Nephron (organoid): ENCODE results near the gene JSRP1.
A peak's percentile ranks its signal among the peaks of the same experiment; 100 is the strongest.

ENCODE experiments used
- H3K27ac Mint-ChIP-seq, 3 experiments: 2 replicates each; pipeline ENCODE4 v1.8.0; 2020; ENCODE audit warnings: mixed read lengths in 3 of 3, mild to moderate bottlenecking in 2 of 3, moderate library complexity in 1 of 3
- H3K27me3 Mint-ChIP-seq: 2 replicates; pipeline ENCODE4 v1.8.0; 2021; ENCODE audit warnings: low read depth, mild to moderate bottlenecking, moderate library complexity, mixed read lengths
- H3K36me3 Mint-ChIP-seq: 2 replicates; pipeline ENCODE4 v1.8.0; 2020; ENCODE audit warnings: low read depth, mixed read lengths
- H3K4me1 Mint-ChIP-seq: 2 replicates; pipeline ENCODE4 v1.8.0; 2020; ENCODE audit warnings: mixed read lengths
- H3K4me3 Mint-ChIP-seq, 3 experiments: 2 replicates each; pipeline ENCODE4 v1.8.0; 2020; ENCODE audit warnings: mild to moderate bottlenecking in 3 of 3, mixed read lengths in 3 of 3, moderate library complexity in 2 of 3
- H3K9me3 Mint-ChIP-seq: 2 replicates; pipeline ENCODE4 v1.8.0; 2020; ENCODE audit warnings: mixed read lengths
- TF ChIP-seq, protein P1 (sequence below), 3 experiments: fragments of 200-600 bp; sonication (generic); IDR thresholded peaks; one replicate each; pipeline ENCODE4 v1.5.0; 2021; ENCODE audit warnings: antibody characterized with exemption in 3 of 3; ENCODE audit not compliant: unreplicated experiment in 3 of 3

The JSRP1 gene

GRCh38 chr19:2252055-2252796 is 4.0 kb downstream of the JSRP1 start:
- H3K36me3 Mint-ChIP-seq, result no peaks in the 10 kb centered on the region
- TF ChIP-seq, protein P1, sequence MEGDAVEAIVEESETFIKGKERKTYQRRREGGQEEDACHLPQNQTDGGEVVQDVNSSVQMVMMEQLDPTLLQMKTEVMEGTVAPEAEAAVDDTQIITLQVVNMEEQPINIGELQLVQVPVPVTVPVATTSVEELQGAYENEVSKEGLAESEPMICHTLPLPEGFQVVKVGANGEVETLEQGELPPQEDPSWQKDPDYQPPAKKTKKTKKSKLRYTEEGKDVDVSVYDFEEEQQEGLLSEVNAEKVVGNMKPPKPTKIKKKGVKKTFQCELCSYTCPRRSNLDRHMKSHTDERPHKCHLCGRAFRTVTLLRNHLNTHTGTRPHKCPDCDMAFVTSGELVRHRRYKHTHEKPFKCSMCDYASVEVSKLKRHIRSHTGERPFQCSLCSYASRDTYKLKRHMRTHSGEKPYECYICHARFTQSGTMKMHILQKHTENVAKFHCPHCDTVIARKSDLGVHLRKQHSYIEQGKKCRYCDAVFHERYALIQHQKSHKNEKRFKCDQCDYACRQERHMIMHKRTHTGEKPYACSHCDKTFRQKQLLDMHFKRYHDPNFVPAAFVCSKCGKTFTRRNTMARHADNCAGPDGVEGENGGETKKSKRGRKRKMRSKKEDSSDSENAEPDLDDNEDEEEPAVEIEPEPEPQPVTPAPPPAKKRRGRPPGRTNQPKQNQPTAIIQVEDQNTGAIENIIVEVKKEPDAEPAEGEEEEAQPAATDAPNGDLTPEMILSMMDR (IDR thresholded peaks at IDR 0.05; ENCODE audit: unreplicated experiment in 3 of 3), result no peak
- H3K9me3 Mint-ChIP-seq, result no peaks in the 10 kb centered on the region
- H3K4me3 Mint-ChIP-seq, result no peak overlapping the region
- H3K27me3 Mint-ChIP-seq, result peaks cover 11% of the 10 kb centered on the region
- H3K27ac Mint-ChIP-seq, result no peak overlapping the region
- peaks cover 5% of the 10 kb centered on the region for H3K4me1 Mint-ChIP-seq

DNA sequence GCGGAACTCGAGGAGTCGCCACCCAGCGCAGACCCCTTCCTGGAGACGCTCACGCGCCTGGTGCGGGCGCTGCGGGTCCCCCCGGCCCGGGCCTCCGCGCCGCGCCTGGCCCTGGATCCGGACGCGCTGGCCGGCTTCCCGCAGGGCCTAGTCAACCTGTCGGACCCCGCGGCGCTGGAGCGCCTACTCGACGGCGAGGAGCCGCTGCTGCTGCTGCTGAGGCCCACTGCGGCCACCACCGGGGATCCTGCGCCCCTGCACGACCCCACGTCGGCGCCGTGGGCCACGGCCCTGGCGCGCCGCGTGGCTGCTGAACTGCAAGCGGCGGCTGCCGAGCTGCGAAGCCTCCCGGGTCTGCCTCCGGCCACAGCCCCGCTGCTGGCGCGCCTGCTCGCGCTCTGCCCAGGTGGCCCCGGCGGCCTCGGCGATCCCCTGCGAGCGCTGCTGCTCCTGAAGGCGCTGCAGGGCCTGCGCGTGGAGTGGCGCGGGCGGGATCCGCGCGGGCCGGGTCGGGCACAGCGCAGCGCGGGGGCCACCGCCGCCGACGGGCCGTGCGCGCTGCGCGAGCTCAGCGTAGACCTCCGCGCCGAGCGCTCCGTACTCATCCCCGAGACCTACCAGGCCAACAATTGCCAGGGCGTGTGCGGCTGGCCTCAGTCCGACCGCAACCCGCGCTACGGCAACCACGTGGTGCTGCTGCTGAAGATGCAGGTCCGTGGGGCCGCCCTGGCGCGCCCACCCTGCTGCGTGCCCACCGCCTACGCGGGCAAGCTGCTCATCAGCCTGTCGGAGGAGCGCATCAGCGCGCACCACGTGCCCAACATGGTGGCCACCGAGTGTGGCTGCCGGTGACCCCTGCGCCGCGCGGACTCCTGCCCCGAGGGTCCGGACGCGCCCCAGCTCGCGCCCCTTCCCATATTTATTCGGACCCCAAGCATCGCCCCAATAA is 4.8 kb downstream of the JSRP1 start:
- Mint-ChIP-seq H3K4me3 (no peak overlapping the region), H3K27ac (no peak overlapping the region), H3K27me3 (peaks cover 11% of the 10 kb centered on the region), H3K4me1 (peaks cover 5% of the 10 kb centered on the region), H3K9me3 (no peaks in the 10 kb centered on the region), H3K36me3 (no peaks in the 10 kb centered on the region)
- TF ChIP-seq, protein P1 (IDR thresholded peaks at IDR 0.05; ENCODE audit: unreplicated experiment in 3 of 3), result no peak

- Mint-ChIP-seq H3K36me3 (peaks cover 3% of the 10 kb centered on the region), H3K4me3 (no peak overlapping the region), H3K9me3 (no peaks in the 10 kb centered on the region), H3K27ac (no peak overlapping the region), H3K4me1 (peaks cover 5% of the 10 kb centered on the region), H3K27me3 (peaks cover 11% of the 10 kb centered on the region)
- TF ChIP-seq, protein P1 (IDR thresholded peaks at IDR 0.05; ENCODE audit: unreplicated experiment in 3 of 3), result no peak
Observed at GRCh38 chr19:2250766-2251105, 5.5 kb downstream of the JSRP1 start.

DNA sequence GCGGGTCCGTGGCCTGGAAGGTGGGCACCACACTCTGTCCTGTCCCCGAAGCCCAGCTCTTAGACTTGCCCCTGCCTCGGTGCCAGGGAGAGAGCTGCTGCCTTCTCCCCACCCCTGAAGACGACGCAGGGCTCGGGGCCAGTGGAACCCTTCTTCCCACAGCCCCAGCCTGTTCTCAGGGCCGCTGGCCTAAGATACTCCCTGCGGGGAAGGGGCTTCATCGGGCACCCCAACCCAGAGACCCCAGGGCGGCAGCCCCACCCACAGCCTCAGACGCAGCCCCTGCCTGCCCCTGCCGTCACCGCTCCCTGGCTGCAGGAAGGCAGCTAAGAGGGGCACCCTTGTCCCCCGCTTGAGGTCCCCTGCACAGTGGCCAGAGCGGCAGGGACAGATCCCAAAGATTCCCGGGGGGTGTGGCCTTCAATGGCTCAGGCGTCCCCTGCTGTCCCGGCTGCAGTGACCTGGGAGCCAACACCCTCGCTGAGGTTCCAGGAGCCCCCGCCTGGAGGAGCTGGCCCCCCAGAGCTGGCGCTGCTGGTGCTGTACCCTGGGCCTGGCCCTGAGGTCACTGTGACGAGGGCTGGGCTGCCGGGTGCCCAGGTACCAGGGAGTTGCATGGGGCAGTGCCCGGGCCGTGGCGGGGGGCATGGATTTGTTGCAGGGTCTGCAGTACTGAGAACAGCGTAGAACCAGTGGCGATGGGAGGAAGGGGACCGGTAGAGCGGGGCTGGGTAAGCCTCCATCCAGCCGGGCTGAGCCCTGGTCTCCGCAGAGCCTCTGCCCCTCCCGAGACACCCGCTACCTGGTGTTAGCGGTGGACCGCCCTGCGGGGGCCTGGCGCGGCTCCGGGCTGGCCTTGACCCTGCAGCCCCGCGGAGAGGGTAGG is 6.1 kb downstream of the JSRP1 start:
- Mint-ChIP-seq H3K9me3 (no peaks in the 10 kb centered on the region), H3K4me3 (no peak overlapping the region), H3K27ac (no peak overlapping the region), H3K36me3 (peaks cover 6% of the 10 kb centered on the region), H3K27me3 (peaks cover 11% of the 10 kb centered on the region), H3K4me1 (peaks cover 5% of the 10 kb centered on the region)
- TF ChIP-seq, protein P1 (IDR thresholded peaks at IDR 0.05; ENCODE audit: unreplicated experiment in 3 of 3), result no peak

DNA sequence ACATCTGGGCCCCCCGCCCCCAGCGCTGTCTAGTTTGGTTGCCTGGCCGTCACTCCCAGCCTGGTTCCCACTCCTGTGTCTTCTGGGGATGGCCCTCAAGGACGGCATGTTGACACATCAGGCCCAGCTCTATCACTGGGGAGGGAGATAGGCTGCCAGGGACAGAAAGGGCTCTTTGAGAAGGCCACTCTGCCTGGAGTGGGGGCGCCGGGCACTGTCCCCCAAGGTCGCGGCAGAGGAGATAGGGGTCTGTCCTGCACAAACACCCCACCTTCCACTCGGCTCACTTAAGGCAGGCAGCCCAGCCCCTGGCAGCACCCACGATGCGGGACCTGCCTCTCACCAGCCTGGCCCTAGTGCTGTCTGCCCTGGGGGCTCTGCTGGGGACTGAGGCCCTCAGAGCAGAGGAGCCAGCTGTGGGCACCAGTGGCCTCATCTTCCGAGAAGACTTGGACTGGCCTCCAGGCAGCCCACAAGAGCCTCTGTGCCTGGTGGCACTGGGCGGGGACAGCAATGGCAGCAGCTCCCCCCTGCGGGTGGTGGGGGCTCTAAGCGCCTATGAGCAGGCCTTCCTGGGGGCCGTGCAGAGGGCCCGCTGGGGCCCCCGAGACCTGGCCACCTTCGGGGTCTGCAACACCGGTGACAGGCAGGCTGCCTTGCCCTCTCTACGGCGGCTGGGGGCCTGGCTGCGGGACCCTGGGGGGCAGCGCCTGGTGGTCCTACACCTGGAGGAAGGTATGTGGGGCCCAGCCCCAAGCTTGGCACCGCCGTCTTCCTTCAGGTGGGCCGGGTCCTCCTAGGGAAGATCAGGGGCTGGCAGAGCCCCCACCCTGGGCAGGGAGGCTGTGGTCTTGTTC is 7.0 kb downstream of the JSRP1 start, which contains the start of gene AMH:
Gene AMH, plus strand, starts transcription at position 314 of the 857 bp plus-strand sequence. Its CDS starts 10 bp downstream, at position 324.
- peak within 1 kb of the TSS in 1 of 3 experiments; percentile 11 for H3K27ac Mint-ChIP-seq
- H3K36me3 Mint-ChIP-seq, result peaks cover 13% of the 10 kb centered on the region
- no peak within 1 kb of the TSS for H3K4me3 Mint-ChIP-seq
- H3K9me3 Mint-ChIP-seq, result no peaks in the 10 kb centered on the region
- peaks cover 5% of the 10 kb centered on the region for H3K4me1 Mint-ChIP-seq
- H3K27me3 Mint-ChIP-seq, result peaks cover 11% of the 10 kb centered on the region
- TF ChIP-seq, protein P1 (IDR thresholded peaks at IDR 0.05; ENCODE audit: unreplicated experiment in 3 of 3), result no peak
